HT-29 (cell line): Measurements from ENCODE around the gene GPC5. TPM values are rescaled to one million over a fixed set of nuclear protein-coding genes. Genes with fewer than 3 reads are reported as not detected.

Experiments
- DNase-seq: peaks from one replicate; pipeline ENCODE4 v3.0.0-alpha.2; 2015; ENCODE audit warnings: low spot score
- total RNA-seq: library from RNA; depleted of rRNA; stranded (reverse); fragments of >200 nt; shearing (Covaris generic); gene quantifications from 2 replicates; pipeline ENCODE4 v1.2.3, GENCODE V29; 2014

Gene GPC5
- total RNA-seq, 1 experiment from 2014 or later: not detected

GRCh38 chr13:92143766-92144165 lies 745.3 kb downstream of the GPC5 start:
- no peak for DNase-seq

- DNase-seq: no peak
These were observed 752.2 kb downstream of the GPC5 start for GRCh38 chr13:92150606-92151005.

GRCh38 chr13:92158346-92158745 lies 759.9 kb downstream of the GPC5 start:
- no peak for DNase-seq

GRCh38 chr13:92164822-92165221 lies 766.4 kb downstream of the GPC5 start:
- DNase-seq: no peak

GRCh38 chr13:92172191-92172590 lies 773.8 kb downstream of the GPC5 start:
- no peak for DNase-seq

GRCh38 chr13:92173254-92173653 lies 774.8 kb downstream of the GPC5 start:
- DNase-seq: no peak

- peak; percentile 43 for DNase-seq
These were observed 776.9 kb downstream of the GPC5 start for GRCh38 chr13:92175330-92175729.

GRCh38 chr13:92177966-92178365 lies 779.5 kb downstream of the GPC5 start:
- DNase-seq: no peak

GRCh38 chr13:92179223-92179622 lies 780.8 kb downstream of the GPC5 start:
- no peak for DNase-seq

GRCh38 chr13:92187378-92187989 lies 789.1 kb downstream of the GPC5 start:
- DNase-seq: peak; percentile 80

GRCh38 chr13:92188574-92188973 lies 790.2 kb downstream of the GPC5 start:
- DNase-seq: no peak

- DNase-seq: no peak
These were observed 798.3 kb downstream of the GPC5 start for GRCh38 chr13:92196591-92197256.

GRCh38 chr13:92197669-92198068 lies 799.2 kb downstream of the GPC5 start:
- DNase-seq: no peak

GRCh38 chr13:92218615-92219014 lies 820.2 kb downstream of the GPC5 start:
- DNase-seq: no peak

- DNase-seq: no peak
These were observed 823.5 kb downstream of the GPC5 start for GRCh38 chr13:92221916-92222315.

GRCh38 chr13:92224052-92224821 lies 825.8 kb downstream of the GPC5 start:
- no peak for DNase-seq

GRCh38 chr13:92224825-92225224 lies 826.4 kb downstream of the GPC5 start:
- no peak for DNase-seq

- DNase-seq: no peak
These were observed 827.4 kb downstream of the GPC5 start for GRCh38 chr13:92225861-92226260.

GRCh38 chr13:92232871-92233270 lies 834.5 kb downstream of the GPC5 start:
- no peak for DNase-seq

GRCh38 chr13:92251671-92252210 lies 853.3 kb downstream of the GPC5 start:
- DNase-seq: no peak

GRCh38 chr13:92255526-92255925 lies 857.1 kb downstream of the GPC5 start:
- no peak for DNase-seq

GRCh38 chr13:92256211-92256610 lies 857.8 kb downstream of the GPC5 start:
- no peak for DNase-seq
